NCI-H1417 treated with DMSO at 0.1 percent for 48 hours (cell line): ENCODE data around the gene ZNF615.
"Not testable (repeated sequence)": the region's sequence is repeated elsewhere in the genome, so short reads cannot be mapped to it uniquely, and the experiment has no call there.

Source experiments
- DNase-seq: peaks from one replicate; lab custom pipeline; 2025; lab: John Stamatoyannopoulos, UW

The ZNF615 gene

DNA sequence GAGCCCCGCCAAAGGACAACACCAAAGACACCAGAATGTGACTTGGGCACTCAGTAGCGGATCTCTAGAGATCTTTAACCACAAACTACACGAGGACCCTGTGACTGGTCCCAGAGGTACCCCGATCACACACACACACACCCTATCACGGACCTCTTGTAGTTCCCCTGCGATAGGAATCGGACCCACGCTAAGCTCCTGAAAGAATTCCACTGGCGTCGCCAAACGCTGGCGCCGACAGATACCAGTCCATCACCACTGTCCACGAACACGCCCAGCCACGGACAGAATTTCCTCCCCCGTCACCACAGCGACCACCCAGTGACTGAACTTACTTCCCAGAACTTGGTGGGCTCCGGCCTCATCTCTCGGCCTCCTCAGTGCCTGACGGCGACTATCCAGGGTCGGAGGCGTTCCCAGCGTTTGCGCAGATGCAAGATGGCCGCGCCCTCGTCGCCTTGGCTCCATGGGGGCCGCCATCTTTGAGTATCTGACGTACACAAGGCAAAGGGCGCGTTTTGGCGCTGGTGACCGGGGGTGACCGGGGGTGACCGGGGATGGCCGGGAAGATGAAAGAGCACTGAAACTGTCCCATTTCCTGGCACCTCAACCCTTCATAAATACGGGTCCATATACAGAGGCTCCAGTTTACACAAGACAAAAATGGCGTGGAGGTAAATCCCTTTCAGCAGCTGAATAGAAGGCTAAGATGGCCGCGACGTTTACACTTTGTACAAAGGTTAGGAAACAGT lies at the start of gene ZNF615:
TSS of gene ZNF615 (minus strand) at position 406 of the 752 bp plus-strand sequence. CDS start 4,500 bp downstream, outside the sequence.
- no peak for DNase-seq

DNA sequence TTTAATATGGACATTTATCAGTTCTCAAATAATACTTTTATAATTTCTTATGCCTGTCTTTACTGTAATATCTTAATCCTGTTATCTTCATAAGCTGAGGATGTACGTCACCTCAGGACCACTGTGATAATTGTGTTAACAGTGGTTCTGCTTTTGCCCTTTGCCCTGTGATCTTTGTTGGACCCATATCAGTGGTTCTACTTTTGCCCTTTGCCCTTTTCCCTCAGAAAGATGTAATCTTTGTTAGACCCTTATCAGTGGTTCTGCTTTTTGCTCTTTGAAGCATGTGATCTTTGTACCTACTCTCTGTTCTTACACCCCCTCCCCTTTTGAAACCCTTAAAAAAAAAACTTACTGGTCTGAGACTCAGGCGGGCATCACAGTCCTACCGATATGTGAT lies 48.5 kb upstream of the ZNF615 start:
- DNase-seq: not testable (repeated sequence)

DNA sequence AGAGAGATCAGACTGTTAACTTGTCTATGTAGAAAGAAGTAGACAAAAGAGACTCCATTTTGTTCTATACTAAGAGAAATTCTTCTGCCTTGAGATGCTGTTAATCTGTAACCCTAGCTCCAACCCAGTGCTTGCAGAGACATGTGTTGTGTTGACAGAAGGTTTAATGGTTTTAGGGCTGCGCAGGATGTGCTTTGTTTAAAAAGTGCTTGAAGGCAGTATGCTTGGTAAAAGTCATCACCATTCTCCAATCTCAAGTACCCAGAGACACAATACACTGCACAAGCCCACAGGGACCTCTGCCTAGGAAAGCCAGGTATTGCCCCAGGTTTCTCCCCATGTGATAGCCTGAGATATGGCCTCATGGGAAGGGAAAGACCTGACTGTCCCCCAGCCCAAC lies 43.7 kb upstream of the ZNF615 start:
- DNase-seq: not testable (repeated sequence)

DNA sequence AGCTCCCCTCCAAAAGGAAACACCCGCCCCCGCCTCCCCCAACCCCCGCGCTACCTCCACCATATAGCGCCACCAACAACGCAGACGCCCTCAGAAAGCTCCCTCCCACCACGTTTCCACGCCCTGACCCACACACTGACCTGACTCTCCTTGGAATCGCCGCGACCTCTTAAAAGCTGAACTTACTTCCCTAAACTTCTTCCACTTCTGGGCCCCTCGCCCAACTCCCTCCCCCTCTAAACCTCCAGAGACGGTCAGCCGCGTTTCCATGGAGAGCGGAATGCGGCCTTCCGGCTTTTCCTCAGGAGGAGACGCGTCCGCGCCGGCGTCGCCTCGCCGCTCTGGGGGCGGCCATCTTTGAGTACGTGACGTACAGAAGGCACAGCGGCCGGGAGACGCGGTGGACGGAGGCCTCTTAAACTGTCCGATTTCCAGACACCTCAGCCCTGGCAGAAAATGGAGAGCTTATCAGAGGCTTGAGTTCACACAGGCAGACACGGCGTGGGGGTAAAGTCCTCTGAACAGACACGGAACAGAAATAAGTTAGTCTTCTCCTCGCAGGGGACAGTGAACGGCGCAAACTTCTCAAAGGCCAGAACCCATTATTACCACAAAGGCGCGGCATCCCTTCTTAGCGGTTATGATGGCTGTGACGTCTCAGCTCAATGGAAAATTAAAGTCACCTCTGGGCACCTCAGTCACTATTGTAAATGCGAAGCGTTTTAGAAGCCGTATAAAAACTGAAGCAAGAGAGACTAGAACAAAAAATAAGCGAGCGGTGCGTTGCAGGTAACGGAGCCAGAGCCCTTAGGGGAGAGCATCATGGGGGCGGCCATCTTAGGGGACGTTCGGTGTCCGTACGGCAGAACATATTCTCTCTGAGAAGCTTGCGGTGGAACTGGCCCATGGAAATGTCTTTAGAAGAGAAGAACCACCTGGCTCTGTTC lies 40.8 kb upstream of the ZNF615 start, which contains the start of gene ZNF432:
TSS of gene ZNF432 (minus strand) at position 284 of the 947 bp plus-strand sequence. CDS start 1,970 bp downstream, outside the sequence.
- peak; percentile 69 for DNase-seq

DNA sequence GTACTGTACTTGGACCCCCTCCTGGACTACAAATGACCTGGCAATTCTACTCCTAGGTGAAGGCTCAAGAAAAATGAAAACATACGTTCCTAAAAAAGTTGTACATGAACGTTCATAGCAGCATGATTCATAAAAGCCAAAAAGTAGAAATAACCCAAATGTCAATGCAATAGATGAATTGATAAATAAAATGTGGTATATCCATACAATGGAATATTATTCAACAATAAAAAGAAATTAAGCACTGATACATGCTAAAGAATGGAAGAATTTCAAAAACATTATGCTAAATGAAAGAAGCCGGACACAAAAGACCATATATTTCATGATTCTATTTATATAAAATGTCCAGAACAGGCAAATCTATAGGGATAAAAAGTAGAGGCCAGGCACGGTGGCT lies 31.2 kb upstream of the ZNF615 start:
- DNase-seq: no peak

DNA sequence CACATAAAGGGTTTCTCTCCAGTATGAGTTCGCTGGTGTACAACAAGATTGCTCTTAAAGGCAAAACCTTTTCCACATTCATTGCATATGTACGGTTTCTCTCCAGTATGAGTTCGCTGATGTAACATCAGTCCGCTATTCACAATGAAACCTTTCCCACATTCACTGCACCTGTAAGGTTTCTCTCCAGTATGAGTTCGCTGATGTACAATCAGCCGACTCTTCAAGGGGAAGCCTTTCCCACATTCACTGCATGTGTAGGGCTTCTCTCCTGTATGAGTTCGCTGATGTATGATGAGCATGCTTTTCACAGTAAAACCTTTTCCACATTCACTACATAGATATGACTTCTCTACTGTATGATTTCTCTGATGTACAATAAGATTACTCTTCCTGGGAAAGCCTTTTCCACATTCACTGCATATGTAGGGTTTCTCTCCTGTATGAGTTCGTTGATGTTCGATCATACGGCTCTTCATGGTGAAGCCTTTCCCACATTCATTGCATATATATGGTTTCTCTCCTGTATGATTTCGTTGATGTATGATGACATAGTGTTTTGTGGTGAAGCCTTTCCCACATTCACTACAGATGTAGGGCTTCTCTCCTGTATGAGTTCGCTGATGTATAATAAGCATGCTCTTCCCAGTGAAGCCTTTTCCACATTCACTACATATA lies 26.2 kb upstream of the ZNF615 start:
- no peak for DNase-seq

DNA sequence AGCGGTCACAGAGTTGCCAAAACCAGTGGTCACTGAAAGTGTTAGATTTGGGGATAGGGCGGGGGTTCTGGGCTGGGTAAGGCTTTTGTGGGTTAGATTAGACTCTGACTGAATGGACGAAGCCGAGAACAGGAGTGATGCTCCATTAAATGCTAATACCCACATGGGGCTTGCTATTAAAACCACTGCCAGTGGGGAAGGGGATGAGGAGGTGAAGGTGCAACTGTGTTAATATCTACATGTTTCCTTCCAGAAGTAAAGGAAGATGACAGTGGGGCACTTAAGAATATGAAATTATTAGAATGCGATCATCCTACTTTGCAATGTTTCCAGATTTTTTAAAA lies 20.7 kb upstream of the ZNF615 start:
- no peak for DNase-seq

DNA sequence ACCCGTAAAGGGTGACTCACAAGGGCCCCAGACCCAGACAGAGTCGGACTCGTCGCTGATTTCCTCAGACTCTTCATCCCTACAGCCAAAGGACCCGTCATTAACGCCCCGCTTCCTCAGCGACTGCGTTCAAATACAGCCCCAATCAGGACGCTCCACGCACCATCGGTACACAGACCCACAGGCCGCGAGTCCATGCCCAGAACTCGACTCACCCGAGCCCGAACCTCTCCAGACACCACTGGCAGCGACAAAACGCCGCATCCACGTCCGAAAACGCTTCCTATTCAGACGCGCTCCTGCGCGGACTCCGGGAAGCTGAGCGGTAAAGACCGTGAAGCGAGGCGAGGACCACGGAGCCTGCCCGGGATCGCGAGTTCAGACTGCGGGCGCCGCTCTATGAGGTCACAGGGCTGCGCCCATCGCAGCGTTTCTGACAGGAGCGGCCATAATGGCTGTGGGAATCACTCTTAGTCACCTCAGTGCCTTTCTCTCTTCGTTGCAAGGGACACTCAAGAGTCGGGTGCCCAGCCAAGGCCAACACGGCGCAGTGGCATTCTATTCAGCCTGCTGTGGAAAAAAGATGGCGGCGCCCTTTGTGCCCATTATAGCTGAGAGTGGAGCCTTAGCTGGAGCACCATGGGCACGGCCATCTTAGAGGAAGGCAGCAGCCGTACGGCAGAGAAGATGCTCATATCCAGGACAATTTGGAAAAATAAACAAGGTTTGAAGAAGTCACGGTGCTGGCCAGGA lies 20.2 kb upstream of the ZNF615 start, which contains the start of gene ZNF614:
TSS of gene ZNF614 (minus strand) at position 353 of the 753 bp plus-strand sequence. CDS start 2,634 bp downstream, outside the sequence.
- DNase-seq: peak; percentile 65

DNA sequence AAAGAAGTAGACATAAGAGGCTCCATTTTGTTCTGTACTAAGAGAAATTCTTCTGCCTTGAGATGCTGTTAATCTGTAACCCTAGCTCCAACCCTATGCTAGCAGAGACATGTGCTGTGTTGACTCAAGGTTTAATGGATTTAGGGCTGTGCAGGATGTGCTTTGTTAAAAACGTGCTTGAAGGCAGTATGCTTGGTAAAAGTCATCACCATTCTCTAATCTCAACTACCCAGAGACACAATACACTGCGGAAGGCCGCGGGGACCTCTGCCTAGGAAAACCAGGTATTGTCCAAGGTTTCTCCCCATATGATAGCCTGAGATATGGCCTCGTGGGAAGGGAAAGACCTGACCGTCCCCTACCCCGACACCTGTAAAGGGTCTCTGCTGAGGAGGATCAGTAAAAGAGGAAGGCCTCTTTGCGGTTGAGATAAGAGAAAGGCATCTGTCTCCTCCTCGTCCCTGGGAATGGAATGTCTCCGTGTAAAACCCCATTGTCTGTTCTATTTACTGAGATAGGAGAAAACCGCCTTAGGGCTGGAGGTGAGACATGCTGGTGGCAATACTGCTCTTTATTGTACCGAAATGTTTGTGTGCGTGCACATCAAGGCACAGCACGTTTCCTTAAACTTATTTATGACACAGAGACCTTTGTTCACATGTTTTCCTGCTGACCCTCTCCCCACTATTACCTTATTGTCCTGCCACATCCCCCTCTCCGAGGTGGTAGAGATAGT lies 18.4 kb upstream of the ZNF615 start:
- DNase-seq: not testable (repeated sequence)

DNA sequence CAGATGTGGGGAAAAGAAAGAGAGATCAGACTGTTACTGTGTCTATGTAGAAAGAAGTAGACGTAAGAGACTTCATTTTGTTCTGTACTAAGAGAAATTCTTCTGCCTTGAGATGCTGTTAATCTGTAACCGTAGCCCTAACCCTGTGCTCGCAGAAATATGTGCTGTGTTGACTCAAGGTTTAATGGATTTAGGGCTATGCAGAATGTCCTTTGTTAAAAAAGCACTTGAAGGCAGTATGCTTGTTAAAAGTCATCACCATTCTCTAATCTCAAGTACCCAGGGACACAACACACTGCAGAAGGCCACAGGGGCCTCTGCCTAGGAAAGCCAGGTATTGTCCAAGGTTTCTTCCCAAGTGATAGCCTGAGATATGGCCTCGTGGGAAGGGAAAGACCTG lies 16.5 kb upstream of the ZNF615 start:
- not testable (repeated sequence) for DNase-seq

DNA sequence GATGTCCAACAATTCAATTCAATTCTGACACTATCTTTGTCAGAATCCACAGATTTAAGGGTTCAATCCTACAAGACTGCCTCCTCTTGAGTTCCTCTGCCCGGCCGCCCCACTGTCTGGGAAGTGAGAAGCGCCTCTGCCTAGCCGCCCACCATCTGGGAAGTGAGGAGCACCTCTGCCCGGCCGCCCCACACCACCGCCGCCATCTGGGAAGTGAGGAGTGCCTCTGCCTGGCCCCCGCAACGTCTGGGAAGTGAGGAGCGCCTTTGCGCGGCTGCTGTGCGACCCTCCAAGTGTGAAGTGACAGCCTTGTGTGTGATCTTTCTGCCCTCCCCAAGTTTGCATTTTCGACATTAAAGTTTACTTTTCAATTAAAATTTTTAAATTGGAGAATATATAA lies 14.2 kb upstream of the ZNF615 start:
- DNase-seq: no peak

DNA sequence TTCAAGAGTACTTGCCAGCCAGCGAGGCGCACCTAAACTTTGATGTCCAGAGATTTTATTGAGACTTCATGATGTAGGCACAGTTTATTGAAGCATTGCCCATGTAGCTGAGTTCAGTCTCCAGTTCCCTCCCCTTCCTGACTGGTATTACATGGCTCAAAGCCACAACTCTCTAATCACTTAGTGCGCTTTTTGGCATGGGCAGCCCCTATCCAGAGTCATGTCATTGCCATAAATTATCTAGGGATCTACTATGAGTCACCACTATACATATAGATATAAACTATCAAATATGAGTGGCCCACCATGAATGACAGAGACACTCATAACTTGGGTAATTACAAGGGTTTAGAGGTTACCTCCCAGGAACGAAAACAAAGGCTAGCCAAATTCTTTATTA lies 12.5 kb upstream of the ZNF615 start:
- no peak for DNase-seq

DNA sequence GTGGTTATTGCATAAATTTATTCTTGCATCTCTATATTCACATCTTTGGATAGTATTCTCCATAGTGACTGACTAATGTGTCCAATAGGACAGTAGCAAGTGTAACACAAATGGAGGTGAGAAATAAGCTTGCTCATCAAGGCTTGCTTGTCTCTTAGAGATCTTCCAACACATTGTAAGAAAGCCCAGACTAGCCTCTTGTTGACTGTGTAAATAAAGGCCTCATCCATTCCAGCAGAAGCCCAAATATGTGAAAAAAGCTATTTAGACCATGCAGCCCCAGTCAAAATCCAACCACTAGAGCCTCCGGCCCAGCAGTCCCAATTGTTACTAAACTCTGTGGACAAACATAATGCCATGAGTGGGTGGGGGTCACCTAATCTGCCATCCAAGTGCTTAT lies 2.7 kb upstream of the ZNF615 start:
- no peak for DNase-seq

DNA sequence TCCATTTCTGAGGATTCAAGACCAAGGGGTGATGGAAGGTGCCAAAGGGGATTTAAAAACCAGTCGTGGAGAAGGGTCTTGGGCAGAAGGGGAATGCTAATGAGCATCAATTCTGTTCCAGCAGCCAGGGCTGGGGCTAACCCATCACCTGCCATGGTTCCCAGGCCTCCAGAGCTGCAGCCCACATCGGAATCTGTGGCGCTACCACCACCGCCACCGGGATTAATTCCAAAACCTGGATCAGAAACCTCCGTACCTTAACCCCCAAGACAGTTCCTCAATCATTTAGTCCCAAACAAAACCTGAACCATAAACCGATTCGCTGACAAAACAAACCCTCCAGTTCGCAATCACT lies 583 bp downstream of the ZNF615 start:
- no peak for DNase-seq

DNA sequence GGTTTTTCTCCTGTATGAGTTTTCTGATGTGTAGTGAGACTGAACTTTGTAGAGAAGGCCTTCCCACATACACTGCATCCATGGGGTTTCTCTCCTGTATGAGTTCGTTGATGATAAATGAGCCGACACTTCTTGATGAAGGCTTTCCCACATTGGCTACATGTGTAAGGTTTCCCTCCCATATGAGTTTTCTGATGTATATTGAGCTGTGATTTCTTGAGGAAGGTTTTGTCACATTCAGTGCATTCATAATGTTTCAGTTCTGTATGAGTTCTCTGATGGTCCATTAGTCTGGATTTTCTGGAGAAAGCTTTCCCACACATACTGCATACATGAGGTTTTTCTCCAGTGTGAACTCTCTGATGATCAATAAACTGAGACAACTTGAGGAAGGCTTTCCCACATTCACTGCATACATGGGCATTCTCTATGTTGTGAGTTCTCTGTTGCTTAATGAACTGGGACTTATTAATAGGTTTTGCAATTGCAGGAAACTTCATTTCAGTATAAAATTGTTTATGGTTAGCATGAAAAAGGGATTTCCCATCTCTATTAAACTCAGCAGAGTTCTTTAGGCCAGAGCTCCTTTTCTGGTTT lies 13.9 kb downstream of the ZNF615 start:
- no peak for DNase-seq

DNA sequence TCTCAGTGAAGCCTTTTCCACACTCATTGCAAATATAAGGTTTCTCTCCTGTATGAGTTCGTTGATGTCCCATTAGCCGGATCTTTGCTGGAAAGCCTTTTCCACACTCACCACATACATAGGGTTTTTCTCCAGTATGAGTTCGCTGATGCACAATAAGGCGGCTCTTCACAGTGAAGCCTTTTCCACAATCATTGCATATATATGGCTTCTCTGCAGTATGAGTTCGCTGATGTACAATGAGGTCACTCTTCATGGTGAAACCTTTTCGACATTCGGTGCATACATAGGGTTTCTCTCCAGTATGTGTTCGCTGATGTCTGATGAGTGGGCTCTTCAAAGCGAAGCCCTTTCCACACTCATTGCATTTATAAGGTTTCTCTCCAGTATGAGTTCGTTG lies 14.6 kb downstream of the ZNF615 start:
- no peak for DNase-seq

DNA sequence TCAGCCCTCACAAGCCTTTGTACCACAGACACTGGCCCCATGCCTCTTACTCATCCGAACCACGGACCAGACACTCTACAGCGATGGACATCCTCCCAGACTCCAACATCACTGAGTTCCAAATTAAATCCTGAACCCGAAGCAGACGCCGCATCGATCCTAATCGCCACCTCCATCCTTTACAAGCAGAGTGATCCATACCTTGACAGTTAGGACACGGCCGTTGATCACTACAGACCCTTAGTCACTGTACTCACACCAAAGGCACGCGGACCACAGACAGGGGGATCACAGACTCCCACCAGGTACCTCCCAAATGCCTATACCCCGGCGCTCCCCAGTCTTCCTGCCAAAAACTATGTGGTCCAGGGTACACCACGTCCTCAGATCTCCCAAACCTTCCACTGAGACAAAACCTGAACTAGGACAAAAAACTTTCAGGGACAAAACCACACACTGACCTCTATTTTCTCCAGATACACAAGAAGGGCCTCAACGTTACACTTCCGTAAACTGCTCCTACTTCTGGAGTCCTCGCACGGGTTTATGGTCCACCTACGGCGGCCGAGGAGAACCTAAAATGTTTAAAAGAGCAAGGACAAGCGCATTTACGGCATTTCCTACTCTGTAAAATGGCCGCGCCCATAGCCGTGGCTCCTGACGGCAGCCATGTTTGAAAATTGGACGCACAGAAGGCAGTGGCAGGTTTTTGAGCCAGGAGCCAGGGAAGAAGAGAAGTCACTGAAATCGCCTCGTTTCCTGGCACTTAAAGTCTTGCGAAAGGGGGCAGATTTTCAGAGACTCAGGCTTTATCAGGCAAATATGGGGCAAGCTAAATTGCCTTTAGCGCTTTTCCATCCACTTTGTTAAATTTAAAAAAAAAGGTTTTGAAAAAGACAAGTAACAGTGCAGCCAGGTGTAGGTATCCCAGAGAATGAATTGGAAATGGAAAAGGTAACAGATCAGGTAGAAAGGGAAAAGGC lies 21.4 kb downstream of the ZNF615 start, which contains the start of gene ZNF350:
TSS of gene ZNF350 (minus strand) at position 532 of the 983 bp plus-strand sequence. CDS start 12,480 bp downstream, outside the sequence.
- peak; percentile 78 for DNase-seq

DNA sequence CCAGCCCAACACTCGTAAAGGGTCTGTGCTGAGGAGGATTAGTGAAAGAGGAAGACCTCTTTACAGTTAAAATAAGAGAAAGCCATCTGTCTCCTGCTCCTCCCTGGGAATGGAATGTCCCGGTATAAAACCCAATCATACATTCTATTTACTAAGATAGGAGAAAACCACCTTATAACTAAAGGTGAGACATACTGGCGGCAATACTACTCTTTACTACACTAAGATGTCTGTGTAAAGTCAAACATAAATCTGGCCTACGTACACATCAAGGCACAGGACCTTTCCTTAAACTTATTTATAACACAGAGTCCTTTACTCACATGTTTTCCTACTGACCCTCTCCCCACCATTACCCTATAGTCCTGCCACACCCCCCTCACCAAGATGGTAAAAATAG lies 24.6 kb downstream of the ZNF615 start:
- DNase-seq: no peak

DNA sequence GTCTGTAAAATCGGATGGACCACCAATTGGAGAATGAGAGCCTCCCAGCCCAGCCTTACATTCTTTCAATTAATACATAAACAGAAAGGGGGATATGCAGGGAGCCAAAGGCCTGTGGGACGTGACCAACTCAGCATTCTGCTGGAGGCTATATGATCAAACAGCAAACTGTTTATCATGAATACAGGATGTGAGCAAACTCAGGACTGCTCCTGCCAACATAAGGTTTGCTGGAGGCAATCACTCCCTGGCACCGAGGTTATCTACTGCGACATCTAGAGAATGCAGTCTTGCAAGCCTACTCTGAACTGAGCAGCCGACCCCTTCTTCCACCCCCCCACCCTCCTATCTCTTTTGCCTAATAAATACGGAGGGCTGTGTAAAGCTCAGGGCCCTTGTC lies 27.1 kb downstream of the ZNF615 start:
- not testable (repeated sequence) for DNase-seq
